HL-60 (cell line): ENCODE results near the gene TMPRSS3.

Experiments used
- POLR2AphosphoS5 ChIP-seq: IDR thresholded peaks from 2 replicates; pipeline ENCODE4 v1.6.1; 2012; ENCODE audit warnings: low read depth
- SPI1 ChIP-seq: IDR thresholded peaks from 2 replicates; pipeline ENCODE4 v1.6.1; 2012; ENCODE audit warnings: low read depth, mild to moderate bottlenecking, borderline replicate concordance
- TF ChIP-seq, protein P1 (sequence below): IDR thresholded peaks from one replicate; pipeline ENCODE4 v1.5.1; 2011; ENCODE audit warnings: low read length, control low read depth, inconsistent platforms; ENCODE audit not compliant: insufficient read depth
- TF ChIP-seq, protein P2 (sequence below): IDR thresholded peaks from 2 replicates; pipeline ENCODE4 v1.6.1; 2012; ENCODE audit warnings: low read depth; ENCODE audit not compliant: insufficient replicate concordance

DNA sequence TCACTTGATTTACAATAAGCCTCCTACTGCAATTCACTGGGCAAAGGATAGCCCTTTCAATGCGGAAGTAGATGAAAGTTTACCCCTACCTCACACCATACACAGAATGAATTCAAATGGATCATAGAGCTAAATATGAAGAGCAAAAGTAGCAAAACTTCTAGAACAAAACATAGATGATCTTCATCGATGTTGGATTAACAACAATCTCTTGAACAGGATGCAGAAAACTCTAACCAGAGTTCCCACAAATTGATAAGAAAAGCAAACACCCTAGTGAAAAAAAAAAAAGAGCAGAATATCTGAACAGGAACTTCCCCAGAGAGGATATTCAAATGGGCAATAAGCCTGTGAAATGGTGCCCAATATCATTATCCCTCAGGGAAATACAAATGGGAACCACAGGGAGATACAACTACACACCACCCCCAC lies 6.0 kb upstream of the TMPRSS3 start:
- TF ChIP-seq, protein P1, sequence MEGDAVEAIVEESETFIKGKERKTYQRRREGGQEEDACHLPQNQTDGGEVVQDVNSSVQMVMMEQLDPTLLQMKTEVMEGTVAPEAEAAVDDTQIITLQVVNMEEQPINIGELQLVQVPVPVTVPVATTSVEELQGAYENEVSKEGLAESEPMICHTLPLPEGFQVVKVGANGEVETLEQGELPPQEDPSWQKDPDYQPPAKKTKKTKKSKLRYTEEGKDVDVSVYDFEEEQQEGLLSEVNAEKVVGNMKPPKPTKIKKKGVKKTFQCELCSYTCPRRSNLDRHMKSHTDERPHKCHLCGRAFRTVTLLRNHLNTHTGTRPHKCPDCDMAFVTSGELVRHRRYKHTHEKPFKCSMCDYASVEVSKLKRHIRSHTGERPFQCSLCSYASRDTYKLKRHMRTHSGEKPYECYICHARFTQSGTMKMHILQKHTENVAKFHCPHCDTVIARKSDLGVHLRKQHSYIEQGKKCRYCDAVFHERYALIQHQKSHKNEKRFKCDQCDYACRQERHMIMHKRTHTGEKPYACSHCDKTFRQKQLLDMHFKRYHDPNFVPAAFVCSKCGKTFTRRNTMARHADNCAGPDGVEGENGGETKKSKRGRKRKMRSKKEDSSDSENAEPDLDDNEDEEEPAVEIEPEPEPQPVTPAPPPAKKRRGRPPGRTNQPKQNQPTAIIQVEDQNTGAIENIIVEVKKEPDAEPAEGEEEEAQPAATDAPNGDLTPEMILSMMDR: no peak
- TF ChIP-seq POLR2AphosphoS5 (no peak), SPI1 (no peak)
- TF ChIP-seq, protein P2, sequence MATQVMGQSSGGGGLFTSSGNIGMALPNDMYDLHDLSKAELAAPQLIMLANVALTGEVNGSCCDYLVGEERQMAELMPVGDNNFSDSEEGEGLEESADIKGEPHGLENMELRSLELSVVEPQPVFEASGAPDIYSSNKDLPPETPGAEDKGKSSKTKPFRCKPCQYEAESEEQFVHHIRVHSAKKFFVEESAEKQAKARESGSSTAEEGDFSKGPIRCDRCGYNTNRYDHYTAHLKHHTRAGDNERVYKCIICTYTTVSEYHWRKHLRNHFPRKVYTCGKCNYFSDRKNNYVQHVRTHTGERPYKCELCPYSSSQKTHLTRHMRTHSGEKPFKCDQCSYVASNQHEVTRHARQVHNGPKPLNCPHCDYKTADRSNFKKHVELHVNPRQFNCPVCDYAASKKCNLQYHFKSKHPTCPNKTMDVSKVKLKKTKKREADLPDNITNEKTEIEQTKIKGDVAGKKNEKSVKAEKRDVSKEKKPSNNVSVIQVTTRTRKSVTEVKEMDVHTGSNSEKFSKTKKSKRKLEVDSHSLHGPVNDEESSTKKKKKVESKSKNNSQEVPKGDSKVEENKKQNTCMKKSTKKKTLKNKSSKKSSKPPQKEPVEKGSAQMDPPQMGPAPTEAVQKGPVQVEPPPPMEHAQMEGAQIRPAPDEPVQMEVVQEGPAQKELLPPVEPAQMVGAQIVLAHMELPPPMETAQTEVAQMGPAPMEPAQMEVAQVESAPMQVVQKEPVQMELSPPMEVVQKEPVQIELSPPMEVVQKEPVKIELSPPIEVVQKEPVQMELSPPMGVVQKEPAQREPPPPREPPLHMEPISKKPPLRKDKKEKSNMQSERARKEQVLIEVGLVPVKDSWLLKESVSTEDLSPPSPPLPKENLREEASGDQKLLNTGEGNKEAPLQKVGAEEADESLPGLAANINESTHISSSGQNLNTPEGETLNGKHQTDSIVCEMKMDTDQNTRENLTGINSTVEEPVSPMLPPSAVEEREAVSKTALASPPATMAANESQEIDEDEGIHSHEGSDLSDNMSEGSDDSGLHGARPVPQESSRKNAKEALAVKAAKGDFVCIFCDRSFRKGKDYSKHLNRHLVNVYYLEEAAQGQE: no peak
